Activated T-helper 1 cell treated with anti-CD3 and anti-CD28 coated beads, Interleukin-2, amount 50 U/mL, for 16 hours (primary cell): ENCODE measurements around the gene RELA.

Experiments
- DNase-seq, 2 donors: peaks; one replicate each; pipeline ENCODE4 v3.0.0-alpha.2; 2020; ENCODE audit warnings: low read depth in 1 of 2, low spot score in 1 of 2

RELA gene

GRCh38 chr11:65634440-65634839, 28.3 kb downstream of the RELA start:
- DNase-seq = no peak

- no peak for DNase-seq
These were observed 28.6 kb downstream of the RELA start for GRCh38 chr11:65634109-65634436.

- DNase-seq = no peak
These were observed 29.2 kb downstream of the RELA start for GRCh38 chr11:65633390-65634108.

GRCh38 chr11:65630215-65630614, 32.5 kb downstream of the RELA start:
- DNase-seq = no peak

GRCh38 chr11:65629579-65629978, 33.1 kb downstream of the RELA start:
- DNase-seq = no peak

- DNase-seq = no peak
These were observed 35.5 kb downstream of the RELA start for GRCh38 chr11:65627202-65627601.

GRCh38 chr11:65625628-65626342, 36.9 kb downstream of the RELA start:
- DNase-seq = no peak

DNA sequence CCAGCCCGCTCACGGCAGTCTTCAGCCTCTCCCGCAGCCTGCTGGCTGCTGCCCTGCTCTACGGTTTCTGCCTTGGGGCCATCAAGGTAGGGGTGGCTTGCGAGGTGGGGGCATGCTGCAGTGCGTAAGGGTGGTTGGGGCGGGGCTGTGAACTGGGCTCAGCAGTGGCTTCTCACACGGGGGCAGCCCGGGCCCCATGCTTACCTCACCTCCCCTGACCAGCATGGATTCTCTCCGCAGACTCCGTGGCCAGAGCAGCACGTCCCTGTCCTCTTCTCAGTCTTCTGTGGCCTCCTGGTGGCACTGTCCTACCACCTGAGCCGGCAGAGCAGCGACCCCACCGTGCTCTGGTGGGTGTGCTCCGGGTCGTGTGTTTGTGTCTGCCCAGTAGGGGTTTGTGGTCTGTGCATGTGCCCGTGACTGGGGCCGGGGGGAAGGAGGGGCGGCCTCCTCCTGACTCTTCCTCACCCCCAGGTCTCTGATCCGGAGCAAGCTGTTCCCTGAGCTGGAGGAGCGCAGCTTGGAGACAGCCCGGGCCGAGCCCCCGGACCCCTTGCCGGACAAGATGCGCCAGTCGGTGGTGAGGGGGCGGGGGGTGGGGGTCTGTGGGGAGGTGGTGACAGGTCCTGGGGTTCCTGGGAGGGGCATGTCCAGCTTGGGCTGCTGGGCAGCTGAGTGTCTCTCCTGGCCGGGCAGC, 37.6 kb downstream of the RELA start:
- no peak for DNase-seq

DNA sequence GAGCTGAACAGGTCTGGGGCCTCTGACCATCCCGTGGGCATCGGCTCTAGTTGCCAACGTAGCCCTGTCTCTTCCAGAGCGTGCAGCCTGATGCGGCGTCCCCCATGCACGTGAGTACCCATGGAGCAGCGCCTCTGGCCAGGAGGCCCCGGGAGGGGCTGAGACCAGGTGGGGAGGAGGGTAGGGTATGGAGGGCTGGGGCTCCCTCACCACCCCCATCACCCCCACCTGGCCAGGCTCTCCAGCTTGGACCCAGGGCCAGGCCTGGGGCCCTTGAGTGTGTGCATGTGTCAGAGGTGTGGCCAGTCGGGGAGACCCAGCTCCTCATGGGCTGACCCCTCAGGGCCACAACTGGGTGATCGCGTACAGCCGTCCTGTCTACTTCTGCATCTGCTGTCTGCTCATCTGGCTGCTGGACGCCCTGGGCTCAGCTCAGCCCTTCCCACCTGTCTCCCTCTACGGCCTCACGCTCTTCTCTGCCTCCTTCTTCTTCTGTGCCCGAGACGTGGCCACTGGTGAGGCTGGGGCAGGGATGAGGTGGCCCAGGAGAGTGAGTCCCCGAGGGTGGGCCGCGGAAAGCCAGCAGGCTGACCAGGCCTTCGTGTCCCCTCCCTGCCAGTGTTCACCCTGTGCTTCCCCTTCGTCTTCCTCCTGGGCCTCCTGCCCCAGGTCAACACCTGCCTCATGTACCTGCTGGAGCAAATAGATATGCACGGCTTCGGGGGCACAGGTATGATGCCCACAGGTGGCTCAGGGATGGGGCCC, 38.7 kb downstream of the RELA start:
- no peak for DNase-seq

DNA sequence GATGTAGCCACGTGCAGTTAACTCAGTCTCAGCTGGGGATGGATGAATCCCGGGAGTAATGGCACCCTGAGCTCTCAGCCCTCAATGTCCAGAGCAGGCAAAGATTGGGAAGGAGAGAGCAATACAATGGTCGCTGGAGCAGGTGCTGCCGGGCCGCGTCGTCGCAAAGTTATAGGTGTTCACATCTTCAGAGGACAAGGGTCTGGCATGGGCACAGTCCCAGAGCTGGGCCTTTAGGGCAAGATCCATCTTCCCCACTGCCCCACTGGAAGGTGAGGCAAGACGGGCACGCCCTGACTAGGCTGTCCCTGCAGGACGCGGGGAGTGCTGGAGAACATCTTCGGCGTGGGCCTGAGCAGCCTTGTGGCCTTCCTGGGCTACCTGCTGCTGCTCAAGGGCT, 39.5 kb downstream of the RELA start:
- DNase-seq = no peak

- no peak for DNase-seq
These were observed 40.7 kb downstream of the RELA start for GRCh38 chr11:65622011-65622410.

DNA sequence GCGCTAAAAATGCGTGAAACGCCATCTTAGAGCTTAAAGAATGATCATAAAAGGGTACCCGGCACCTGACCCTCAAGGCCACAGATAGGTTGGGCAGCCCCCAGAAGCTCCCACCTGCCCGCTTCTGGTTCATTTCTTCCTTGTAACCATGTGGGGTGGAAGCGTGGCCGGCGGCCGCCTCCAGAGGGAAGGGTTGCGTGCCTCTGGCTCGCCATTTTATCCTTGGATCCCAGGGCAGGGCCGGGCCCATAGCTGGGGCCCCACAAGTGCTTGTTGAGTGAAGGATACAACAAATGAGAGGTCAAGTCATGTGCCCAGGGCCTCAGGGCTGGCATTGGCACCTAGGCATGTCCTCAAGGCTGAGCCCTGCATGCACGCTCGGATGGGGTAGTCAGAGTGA, 41.3 kb downstream of the RELA start:
- no peak for DNase-seq

GRCh38 chr11:65620666-65621065, 42.0 kb downstream of the RELA start:
- DNase-seq = no peak

DNA sequence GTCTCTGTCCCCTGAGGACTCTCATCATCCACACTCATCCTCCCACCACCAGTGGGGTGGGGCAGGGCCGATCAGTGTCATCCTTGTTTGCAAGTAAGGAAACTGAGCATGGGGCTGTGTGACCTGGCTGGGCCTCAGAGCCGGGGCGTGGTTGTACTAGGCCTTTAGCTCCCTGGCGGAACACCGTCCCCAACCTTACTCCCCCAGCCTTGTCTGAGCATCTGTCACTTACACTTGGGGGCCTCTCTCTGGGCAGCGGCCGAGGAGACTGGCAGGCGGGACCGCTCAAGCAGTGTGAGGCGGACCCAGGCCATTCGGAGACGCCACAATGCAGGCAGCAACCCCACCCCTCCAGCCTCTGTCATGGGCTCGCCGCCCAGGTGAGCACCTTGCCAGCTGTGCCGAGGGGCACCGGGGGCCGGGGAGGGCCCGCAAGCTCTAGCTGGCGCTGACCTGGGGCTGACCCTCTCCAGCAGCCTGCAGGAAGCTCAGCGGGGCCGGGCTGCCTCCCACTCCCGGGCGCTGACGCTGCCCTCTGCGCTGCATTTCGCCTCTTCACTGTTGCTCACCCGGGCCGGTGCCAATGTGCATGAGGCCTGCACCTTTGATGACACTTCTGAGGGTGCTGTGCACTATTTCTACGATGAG, 43.3 kb downstream of the RELA start:
- no peak for DNase-seq

DNA sequence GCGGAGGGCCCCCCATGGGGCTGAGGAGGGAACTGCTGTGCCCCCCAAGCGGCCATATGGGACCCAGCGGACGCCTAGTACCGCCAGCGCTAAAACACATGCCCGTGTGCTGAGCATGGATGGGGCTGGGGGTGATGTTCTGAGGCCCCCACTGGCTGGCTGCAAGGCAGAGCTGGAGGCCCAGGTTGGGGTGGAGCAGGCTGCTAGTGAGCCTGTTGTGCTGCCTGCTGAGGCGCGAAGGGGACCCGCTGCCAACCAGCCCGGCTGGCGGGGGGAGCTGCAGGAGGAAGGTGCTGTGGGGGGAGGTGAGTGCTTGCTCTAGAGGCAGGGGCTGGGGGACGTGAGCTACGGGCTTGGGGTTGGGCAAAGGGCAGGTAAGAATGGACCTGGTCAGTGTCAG, 44.0 kb downstream of the RELA start:
- no peak for DNase-seq

GRCh38 chr11:65617990-65618751, 44.5 kb downstream of the RELA start:
- no peak for DNase-seq

- DNase-seq = no peak
These were observed 45.4 kb downstream of the RELA start for GRCh38 chr11:65617136-65617850.

DNA sequence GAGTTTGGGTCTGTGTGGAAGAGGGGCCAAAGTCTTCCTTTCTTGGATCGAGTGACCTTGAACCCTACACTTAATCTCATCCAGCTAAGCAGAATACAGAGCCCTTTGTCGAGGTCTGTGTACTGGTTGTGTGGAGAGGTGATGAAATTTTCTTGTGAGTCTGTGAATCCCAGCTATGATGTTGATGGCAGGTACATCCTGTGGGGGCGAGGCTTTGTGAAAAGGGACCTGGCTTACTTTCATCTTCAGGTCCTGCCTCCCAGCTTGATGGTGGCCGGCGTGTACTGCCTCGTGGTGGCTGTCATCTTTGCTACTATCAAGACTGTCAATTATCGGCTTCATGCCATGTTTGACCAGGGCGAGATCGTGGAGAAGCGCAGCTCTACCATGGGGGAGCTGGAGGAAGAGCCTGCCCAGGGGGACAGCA, 46.1 kb downstream of the RELA start:
- no peak for DNase-seq

GRCh38 chr11:65615950-65616574, 46.7 kb downstream of the RELA start:
- DNase-seq = no peak
